GM19025 (cell line): Measurements from ENCODE around the gene LTA4H.

Source experiments
- ATAC-seq: cut with Tn5 transposase; IDR thresholded peaks from one replicate; pipeline ENCODE4 v1.9.1; 2021; ENCODE audit warnings: mild to moderate bottlenecking, low read depth, moderate library complexity; ENCODE audit not compliant: unreplicated experiment

Gene LTA4H

GRCh38 chr12:96036765-96037455, 1.5 kb upstream of the LTA4H start:
- no peak for ATAC-seq

GRCh38 chr12:96034621-96035282, 635 bp downstream of the LTA4H start:
- no peak for ATAC-seq

- ATAC-seq: no peak
Observed at GRCh38 chr12:96033549-96034389, 1.6 kb downstream of the LTA4H start.

GRCh38 chr12:96029826-96030225, 5.6 kb downstream of the LTA4H start:
- ATAC-seq: no peak

GRCh38 chr12:96028538-96028937, 6.8 kb downstream of the LTA4H start:
- ATAC-seq: no peak

GRCh38 chr12:96026331-96026730, 9.1 kb downstream of the LTA4H start:
- no peak for ATAC-seq

- no peak for ATAC-seq
Observed at GRCh38 chr12:96025518-96025917, 9.9 kb downstream of the LTA4H start.

- peak; percentile 87 for ATAC-seq
Observed at GRCh38 chr12:96020314-96021003, 14.9 kb downstream of the LTA4H start.

GRCh38 chr12:96015672-96016071, 19.7 kb downstream of the LTA4H start:
- no peak for ATAC-seq

GRCh38 chr12:96014943-96015599, 20.3 kb downstream of the LTA4H start:
- ATAC-seq: no peak

- ATAC-seq: no peak
Observed at GRCh38 chr12:96007729-96008128, 27.7 kb downstream of the LTA4H start.

- no peak for ATAC-seq
Observed at GRCh38 chr12:96006727-96007126, 28.7 kb downstream of the LTA4H start.

GRCh38 chr12:96000858-96001257, 34.5 kb downstream of the LTA4H start:
- no peak for ATAC-seq

GRCh38 chr12:95999484-95999883, 35.9 kb downstream of the LTA4H start:
- ATAC-seq: no peak

- peak; percentile 88 for ATAC-seq
Observed at GRCh38 chr12:95998611-95999286, 36.6 kb downstream of the LTA4H start.

GRCh38 chr12:95997911-95998510, 37.4 kb downstream of the LTA4H start:
- ATAC-seq: no peak

- ATAC-seq: no peak
Observed at GRCh38 chr12:95997276-95997675, 38.1 kb downstream of the LTA4H start.

- ATAC-seq: no peak
Observed at GRCh38 chr12:95996034-95996658, 39.2 kb downstream of the LTA4H start, which contains the start of gene HAL. HAL (minus strand) TSS chr12:95996344; CDS start chr12:95995910, 434 bp downstream.
